OCI-LY3 (cell line): ENCODE measurements around the gene DNAH5.

Source experiments
- H2AFZ ChIP-seq: fragments of 200-600, 300-600 bp; shearing (Covaris generic); 2 replicates; pipeline ENCODE4 v1.6.0; 2014; ENCODE audit warnings: antibody characterized with exemption, low read depth, low read length
- H3K27ac ChIP-seq: fragments of 200-600, 300-600 bp; sonication (generic); 2 replicates; pipeline ENCODE4 v1.5.1; 2014; ENCODE audit warnings: mild to moderate bottlenecking, low read length, moderate library complexity, mixed read lengths
- H3K27me3 ChIP-seq: fragments of 200-600, 300-600 bp; sonication (generic); 2 replicates; pipeline ENCODE4 v1.6.1; 2014; ENCODE audit warnings: low read depth, low read length, mixed read lengths
- H3K36me3 ChIP-seq: fragments of 200-600, 300-600 bp; sonication (generic); replicated peaks from 2 replicates; pipeline ENCODE3; 2014; ENCODE audit warnings: low read depth, low read length, mixed read lengths
- H3K4me1 ChIP-seq: fragments of 300-600, 200-600 bp; sonication (generic); 2 replicates; pipeline ENCODE4 v1.6.1; 2014; ENCODE audit warnings: low read length, mixed read lengths
- H3K4me2 ChIP-seq: fragments of 200-600, 300-600 bp; sonication (generic); 2 replicates; pipeline ENCODE4 v1.6.1; 2014; ENCODE audit warnings: low read length, mixed read lengths
- H3K4me3 ChIP-seq: fragments of 300-600, 200-600 bp; sonication (generic); 2 replicates; pipeline ENCODE4 v1.5.1; 2014; ENCODE audit warnings: antibody characterized with exemption, mild to moderate bottlenecking, low read length, moderate library complexity
- H3K79me2 ChIP-seq: fragments of 300-600, 200-600 bp; shearing (Covaris generic); 2 replicates; pipeline ENCODE4 v1.6.1; 2014; ENCODE audit warnings: mild to moderate bottlenecking, low read length, mixed read lengths
- H3K9ac ChIP-seq: fragments of 300-600, 200-600 bp; shearing (Covaris generic); 2 replicates; pipeline ENCODE4 v1.6.0; 2014; ENCODE audit warnings: mild to moderate bottlenecking, low read length, moderate library complexity
- H3K9me3 ChIP-seq: fragments of 200-600, 300-600 bp; shearing (Covaris generic); 2 replicates; pipeline ENCODE4 v1.6.1; 2014; ENCODE audit warnings: low read length, mixed read lengths; ENCODE audit not compliant: insufficient read depth
- H4K20me1 ChIP-seq: fragments of 200-600, 300-600 bp; sonication (generic); 2 replicates; pipeline ENCODE4 v1.6.1; 2016; ENCODE audit warnings: low read length, mixed read lengths; ENCODE audit not compliant: insufficient read depth
- EZH2phosphoT487 ChIP-seq: fragments of 200-600 bp; shearing (Covaris generic); IDR thresholded peaks from 2 replicates; pipeline ENCODE4 v1.6.1; 2018; ENCODE audit warnings: antibody characterized with exemption, mixed run types, low read depth
- TF ChIP-seq, protein P1 (sequence below): fragments of 200-600, 300-600 bp; sonication (generic); IDR thresholded peaks from 2 replicates; pipeline ENCODE4 v1.5.1; 2014; ENCODE audit warnings: antibody characterized with exemption, low read length, low read depth

DNAH5 gene

DNA sequence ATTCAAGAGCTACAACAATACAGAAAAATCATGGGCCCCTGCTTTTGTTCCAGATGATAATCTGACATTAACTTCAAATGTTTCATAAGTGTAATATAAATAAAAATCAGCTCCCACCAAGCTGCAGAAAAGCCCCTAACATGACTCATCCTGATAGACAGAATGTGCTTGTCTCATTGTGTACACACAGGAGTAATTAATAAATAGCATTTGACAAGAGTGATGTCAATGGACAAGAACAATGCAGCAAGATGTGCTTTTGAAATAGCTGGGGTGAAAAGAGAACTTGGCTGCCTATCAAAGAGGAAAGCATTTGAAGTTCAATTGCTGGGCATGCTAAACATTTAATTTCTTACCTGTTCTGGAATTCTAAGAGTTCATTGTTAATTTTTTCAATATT lies 79.2 kb downstream of the DNAH5 start:
- no peaks in the 10 kb centered on the region for H3K27me3 ChIP-seq
- no peak overlapping the region for H3K27ac ChIP-seq
- no peak overlapping the region for H3K9ac ChIP-seq
- H3K4me1 ChIP-seq: no peaks in the 10 kb centered on the region
- TF ChIP-seq, protein P1, sequence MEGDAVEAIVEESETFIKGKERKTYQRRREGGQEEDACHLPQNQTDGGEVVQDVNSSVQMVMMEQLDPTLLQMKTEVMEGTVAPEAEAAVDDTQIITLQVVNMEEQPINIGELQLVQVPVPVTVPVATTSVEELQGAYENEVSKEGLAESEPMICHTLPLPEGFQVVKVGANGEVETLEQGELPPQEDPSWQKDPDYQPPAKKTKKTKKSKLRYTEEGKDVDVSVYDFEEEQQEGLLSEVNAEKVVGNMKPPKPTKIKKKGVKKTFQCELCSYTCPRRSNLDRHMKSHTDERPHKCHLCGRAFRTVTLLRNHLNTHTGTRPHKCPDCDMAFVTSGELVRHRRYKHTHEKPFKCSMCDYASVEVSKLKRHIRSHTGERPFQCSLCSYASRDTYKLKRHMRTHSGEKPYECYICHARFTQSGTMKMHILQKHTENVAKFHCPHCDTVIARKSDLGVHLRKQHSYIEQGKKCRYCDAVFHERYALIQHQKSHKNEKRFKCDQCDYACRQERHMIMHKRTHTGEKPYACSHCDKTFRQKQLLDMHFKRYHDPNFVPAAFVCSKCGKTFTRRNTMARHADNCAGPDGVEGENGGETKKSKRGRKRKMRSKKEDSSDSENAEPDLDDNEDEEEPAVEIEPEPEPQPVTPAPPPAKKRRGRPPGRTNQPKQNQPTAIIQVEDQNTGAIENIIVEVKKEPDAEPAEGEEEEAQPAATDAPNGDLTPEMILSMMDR: no peak
- no peak for TF ChIP-seq EZH2phosphoT487
- H3K36me3 ChIP-seq: no peaks in the 10 kb centered on the region
- no peaks in the 10 kb centered on the region for H4K20me1 ChIP-seq
- H3K4me2 ChIP-seq: no peak overlapping the region
- H3K4me3 ChIP-seq: no peak overlapping the region
- no peaks in the 10 kb centered on the region for H3K9me3 ChIP-seq
- H3K79me2 ChIP-seq: no peaks in the 10 kb centered on the region
- H2AFZ ChIP-seq: no peak overlapping the region

DNA sequence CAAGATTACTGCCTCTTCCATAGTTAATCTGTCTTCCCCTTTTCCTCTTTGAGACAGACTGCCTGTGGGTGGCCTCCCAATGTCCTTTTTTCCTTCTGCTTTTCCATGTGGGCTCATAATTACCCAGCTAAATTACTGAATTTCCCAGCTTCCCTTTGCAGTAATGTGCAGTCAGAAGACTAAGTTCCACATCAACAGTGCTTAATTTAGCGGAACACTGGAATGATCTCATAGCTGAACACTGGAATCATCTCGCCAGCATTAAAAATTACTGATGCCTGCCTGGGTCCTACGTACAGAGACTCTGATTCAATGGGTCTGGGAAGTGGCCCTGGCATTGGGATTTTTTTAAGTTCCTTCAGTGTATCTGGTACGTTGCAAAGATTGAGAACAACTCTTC lies 84.3 kb downstream of the DNAH5 start:
- H3K36me3 ChIP-seq: no peaks in the 10 kb centered on the region
- H3K9ac ChIP-seq: no peak overlapping the region
- H3K4me1 ChIP-seq: no peaks in the 10 kb centered on the region
- no peaks in the 10 kb centered on the region for H4K20me1 ChIP-seq
- no peak overlapping the region for H3K4me2 ChIP-seq
- H3K27me3 ChIP-seq: no peaks in the 10 kb centered on the region
- TF ChIP-seq, protein P1: no peak
- no peak for TF ChIP-seq EZH2phosphoT487
- H3K27ac ChIP-seq: no peak overlapping the region
- H3K4me3 ChIP-seq: no peak overlapping the region
- H3K9me3 ChIP-seq: no peaks in the 10 kb centered on the region
- H3K79me2 ChIP-seq: no peaks in the 10 kb centered on the region
- no peak overlapping the region for H2AFZ ChIP-seq

DNA sequence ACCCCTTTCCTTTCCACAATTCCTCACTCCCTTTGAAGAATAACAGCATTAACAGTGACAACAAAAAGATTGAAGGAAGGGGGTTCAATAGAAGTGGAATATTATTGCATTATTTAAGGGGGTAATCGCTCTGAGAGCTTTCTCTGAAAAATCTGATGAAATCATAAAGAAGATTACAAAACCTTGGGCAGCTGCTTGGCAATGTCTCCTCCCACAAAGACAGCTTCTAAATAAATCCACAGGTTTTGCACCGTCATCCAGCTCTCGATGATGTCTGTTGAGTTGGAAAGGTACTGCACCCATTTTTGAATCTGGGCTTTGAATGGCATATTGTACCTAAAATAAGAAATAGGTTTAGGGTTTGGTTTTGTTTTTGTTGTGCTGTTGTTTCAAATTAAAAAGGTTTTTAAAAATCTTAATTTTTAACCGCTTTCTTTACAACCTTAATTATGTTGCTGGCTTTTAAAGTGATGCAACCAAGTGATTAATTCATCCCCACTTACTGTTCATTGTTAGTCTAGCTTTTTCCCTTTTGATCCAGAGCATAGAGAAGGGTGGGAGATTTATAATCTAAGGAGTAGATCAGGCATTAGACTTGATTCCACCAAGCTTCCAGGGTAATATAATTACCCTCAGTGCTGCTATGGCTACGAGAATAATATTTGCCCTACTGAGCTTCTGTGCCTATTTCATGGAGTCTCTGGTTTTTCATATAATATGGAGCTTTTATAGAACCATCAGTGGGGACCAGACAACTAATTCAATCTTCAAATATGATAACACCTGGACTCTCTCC lies 85.0 kb downstream of the DNAH5 start:
- TF ChIP-seq EZH2phosphoT487: no peak
- TF ChIP-seq, protein P1: no peak
- no peaks in the 10 kb centered on the region for H3K9me3 ChIP-seq
- H3K36me3 ChIP-seq: no peaks in the 10 kb centered on the region
- no peaks in the 10 kb centered on the region for H3K79me2 ChIP-seq
- no peaks in the 10 kb centered on the region for H3K4me1 ChIP-seq
- H2AFZ ChIP-seq: no peak overlapping the region
- H3K27ac ChIP-seq: no peak overlapping the region
- no peak overlapping the region for H3K4me3 ChIP-seq
- H3K9ac ChIP-seq: no peak overlapping the region
- H4K20me1 ChIP-seq: no peaks in the 10 kb centered on the region
- H3K4me2 ChIP-seq: no peak overlapping the region
- no peaks in the 10 kb centered on the region for H3K27me3 ChIP-seq

DNA sequence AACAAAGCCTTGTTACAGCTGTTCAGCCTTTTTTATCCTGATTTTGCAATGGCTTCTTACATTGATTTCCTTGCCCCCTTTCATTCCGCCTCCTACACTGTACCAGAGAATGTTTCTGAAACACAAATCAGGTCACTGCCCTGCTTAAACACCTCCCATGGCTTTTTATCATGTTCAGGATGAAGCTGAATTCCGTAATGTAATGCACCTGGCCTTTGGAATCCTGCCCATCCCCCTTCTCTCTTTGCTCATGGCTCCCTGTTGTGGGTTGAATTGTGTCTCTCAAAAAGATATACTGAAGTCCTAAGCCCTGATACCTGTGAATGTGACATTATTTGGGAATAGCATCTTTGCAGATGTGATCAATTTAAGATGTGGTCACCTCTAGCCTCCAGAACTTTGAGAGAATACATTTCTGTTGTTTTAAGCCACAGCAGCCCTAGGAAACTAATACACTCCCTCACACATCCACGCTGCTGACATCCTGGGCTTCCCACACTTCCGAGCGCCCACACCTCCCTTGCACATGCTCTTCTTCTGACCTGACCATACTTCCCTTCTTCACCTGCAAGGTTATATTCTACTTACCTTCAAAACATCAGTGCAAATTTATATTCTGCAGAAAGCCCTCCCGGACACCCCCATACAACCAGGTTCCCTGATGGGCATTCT lies 101.2 kb downstream of the DNAH5 start:
- H3K9ac ChIP-seq: no peak overlapping the region
- H4K20me1 ChIP-seq: no peaks in the 10 kb centered on the region
- no peaks in the 10 kb centered on the region for H3K9me3 ChIP-seq
- TF ChIP-seq EZH2phosphoT487: no peak
- TF ChIP-seq, protein P1: no peak
- no peak overlapping the region for H3K4me3 ChIP-seq
- no peaks in the 10 kb centered on the region for H3K79me2 ChIP-seq
- no peaks in the 10 kb centered on the region for H3K36me3 ChIP-seq
- H3K27ac ChIP-seq: no peak overlapping the region
- H3K4me2 ChIP-seq: no peak overlapping the region
- H3K27me3 ChIP-seq: no peaks in the 10 kb centered on the region
- H3K4me1 ChIP-seq: no peaks in the 10 kb centered on the region
- H2AFZ ChIP-seq: no peak overlapping the region
